PC-3 (cell line): ENCODE results near the gene TWNK. TPM values are rescaled to one million over a fixed set of nuclear protein-coding genes. Genes with fewer than 3 reads are reported as not detected.

ENCODE experiments used
- ATAC-seq: fragments of 200-7000 bp; cut with Tn5 transposase; 2 replicates; pipeline ENCODE4 v1.9.1; 2020; ENCODE audit warnings: mild to moderate bottlenecking, moderate library complexity
- BruUV-seq: library from RNA; stranded (reverse); fragments of 400-500 nt; replicated peaks from 2 replicates; lab custom pipeline; 2021; lab: Mats Ljungman, UMichigan
- CTCF ChIA-PET: fragments of 300-600 bp; sonication (Branson Sonifier 250); formaldehyde crosslinking; loops from one replicate; lab custom pipeline; 2022; ENCODE audit warnings: antibody characterized with exemption; lab: Charles Lee
- POLR2A ChIA-PET: fragments of 300-600 bp; sonication (Branson Sonifier 250); formaldehyde crosslinking; loops from one replicate; lab custom pipeline; 2022; ENCODE audit warnings: antibody characterized with exemption; ENCODE audit not compliant: unreplicated experiment; lab: Charles Lee
- DNase-seq: peaks from one replicate; pipeline ENCODE4 v3.0.0-alpha.2; 2015
- H2AFZ ChIP-seq: fragments of 300-600 bp; sonication (generic); 2 replicates; pipeline ENCODE4 v1.6.0; 2016; ENCODE audit warnings: antibody characterized with exemption, low read length
- H3F3A ChIP-seq: fragments of 300-600 bp; sonication (generic); one replicate; pipeline ENCODE4 v1.6.0; 2017; ENCODE audit warnings: antibody characterized with exemption, low read length, control low read depth, mild to moderate bottlenecking; ENCODE audit not compliant: unreplicated experiment
- H3K27ac ChIP-seq: fragments of 300-600 bp; sonication (generic); 2 replicates; pipeline ENCODE4 v1.5.1; 2016; ENCODE audit warnings: mild to moderate bottlenecking, low read length
- H3K27me3 ChIP-seq: fragments of 300-600 bp; sonication (generic); 2 replicates; pipeline ENCODE4 v1.6.1; 2016; ENCODE audit warnings: low read length, mixed read lengths
- H3K36me3 ChIP-seq: fragments of 300-600 bp; sonication (generic); 2 replicates; pipeline ENCODE4 v1.6.1; 2016; ENCODE audit warnings: low read depth, mixed run types, low read length, mixed read lengths
- H3K4me1 ChIP-seq: fragments of 300-600 bp; sonication (generic); 2 replicates; pipeline ENCODE4 v1.5.1; 2016; ENCODE audit warnings: low read length; ENCODE audit not compliant: insufficient read depth
- H3K4me2 ChIP-seq: fragments of 300-600 bp; sonication (generic); 2 replicates; pipeline ENCODE4 v1.6.0; 2016; ENCODE audit warnings: low read length
- H3K4me3 ChIP-seq: fragments of 300-600 bp; sonication (generic); 2 replicates; pipeline ENCODE4 v1.5.1; 2016; ENCODE audit warnings: mild to moderate bottlenecking, low read length, mixed read lengths
- H3K79me2 ChIP-seq: fragments of 300-600 bp; sonication (generic); 2 replicates; pipeline ENCODE4 v1.6.1; 2017; ENCODE audit warnings: low read length, mixed read lengths
- H3K9ac ChIP-seq: fragments of 300-600 bp; sonication (generic); 2 replicates; pipeline ENCODE4 v1.6.0; 2016; ENCODE audit warnings: mild to moderate bottlenecking, low read length
- H3K9me2 ChIP-seq: fragments of 300-600 bp; sonication (generic); replicated peaks from 2 replicates; pipeline ENCODE4 v1.6.1; 2016; ENCODE audit warnings: mixed run types, low read length, mixed read lengths
- H3K9me3 ChIP-seq: fragments of 300-600 bp; sonication (generic); 2 replicates; pipeline ENCODE4 v1.6.1; 2016; ENCODE audit warnings: low read length, mixed read lengths
- H4K20me1 ChIP-seq: fragments of 300-600 bp; sonication (generic); 2 replicates; pipeline ENCODE4 v1.6.1; 2016; ENCODE audit warnings: low read length, mixed read lengths
- EZH2 ChIP-seq: fragments of 300-600 bp; sonication (generic); IDR thresholded peaks from one replicate; pipeline ENCODE4 v1.6.1; 2017; ENCODE audit warnings: antibody characterized with exemption, mild to moderate bottlenecking, low read length; ENCODE audit not compliant: unreplicated experiment
- EZH2phosphoT487 ChIP-seq: fragments of 300-600 bp; sonication (generic); IDR thresholded peaks from 2 replicates; pipeline ENCODE4 v1.6.1; 2018; ENCODE audit warnings: mild to moderate bottlenecking, antibody characterized with exemption, low read length, borderline replicate concordance
- intact Hi-C: fragments of 100-400 bp; cut with micrococcal nuclease; formaldehyde crosslinking; loops from 2 replicates; pipeline ENCODE4 v1.9.0; 2023
- total RNA-seq: library from RNA; depleted of rRNA; stranded (reverse); fragments of >200 nt; gene quantifications from 2 replicates; pipeline ENCODE4 v1.2.3, GENCODE V29; 2014
- TF ChIP-seq, protein P1 (sequence below): fragments of 300-600 bp; sonication (generic); conservative IDR thresholded peaks from 2 replicates; pipeline ENCODE4 v1.5.1; 2017; ENCODE audit warnings: antibody characterized with exemption, low read depth, mild to moderate bottlenecking, low read length

Gene TWNK
- total RNA-seq, 1 experiment from 2014 or later, result 7.5 TPM

DNA sequence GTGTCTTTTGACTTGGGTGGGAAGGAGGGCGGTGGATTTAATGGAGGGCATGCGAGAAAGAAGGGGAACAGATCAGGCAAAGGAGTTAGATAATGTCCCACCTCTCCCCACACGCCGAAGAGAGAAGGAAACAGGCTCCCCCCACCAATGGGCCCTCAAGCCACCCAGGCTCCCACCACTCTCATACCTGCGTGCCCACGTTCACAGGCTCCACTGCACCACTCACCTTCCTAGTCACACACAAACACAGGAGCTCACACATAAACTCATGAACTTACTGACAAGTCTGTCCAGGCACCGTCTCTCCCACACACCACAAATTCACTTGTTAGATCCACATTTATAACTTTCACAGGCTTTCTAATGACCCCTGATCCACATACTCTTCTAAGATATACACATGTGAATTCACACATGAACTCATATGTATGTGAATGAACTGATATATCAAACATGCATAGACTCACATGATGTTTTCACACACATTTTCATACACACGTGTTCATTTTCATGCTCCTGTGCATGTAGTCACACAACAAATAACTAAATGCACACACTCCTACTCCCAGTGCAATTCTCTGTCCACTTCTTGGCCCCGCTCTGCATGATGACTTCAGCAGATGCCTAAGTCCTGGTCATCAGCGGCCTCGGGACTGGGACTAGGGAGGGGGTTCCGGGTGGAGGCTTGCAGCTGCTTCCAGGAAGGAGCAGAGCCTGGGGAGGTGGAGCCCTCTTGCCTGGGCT is 13.7 kb downstream of the TWNK start:
- TF ChIP-seq EZH2phosphoT487 (no peak), EZH2 (no peak)
- TF ChIP-seq, protein P1, sequence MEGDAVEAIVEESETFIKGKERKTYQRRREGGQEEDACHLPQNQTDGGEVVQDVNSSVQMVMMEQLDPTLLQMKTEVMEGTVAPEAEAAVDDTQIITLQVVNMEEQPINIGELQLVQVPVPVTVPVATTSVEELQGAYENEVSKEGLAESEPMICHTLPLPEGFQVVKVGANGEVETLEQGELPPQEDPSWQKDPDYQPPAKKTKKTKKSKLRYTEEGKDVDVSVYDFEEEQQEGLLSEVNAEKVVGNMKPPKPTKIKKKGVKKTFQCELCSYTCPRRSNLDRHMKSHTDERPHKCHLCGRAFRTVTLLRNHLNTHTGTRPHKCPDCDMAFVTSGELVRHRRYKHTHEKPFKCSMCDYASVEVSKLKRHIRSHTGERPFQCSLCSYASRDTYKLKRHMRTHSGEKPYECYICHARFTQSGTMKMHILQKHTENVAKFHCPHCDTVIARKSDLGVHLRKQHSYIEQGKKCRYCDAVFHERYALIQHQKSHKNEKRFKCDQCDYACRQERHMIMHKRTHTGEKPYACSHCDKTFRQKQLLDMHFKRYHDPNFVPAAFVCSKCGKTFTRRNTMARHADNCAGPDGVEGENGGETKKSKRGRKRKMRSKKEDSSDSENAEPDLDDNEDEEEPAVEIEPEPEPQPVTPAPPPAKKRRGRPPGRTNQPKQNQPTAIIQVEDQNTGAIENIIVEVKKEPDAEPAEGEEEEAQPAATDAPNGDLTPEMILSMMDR, result no peak
- peak; percentile 54 for DNase-seq
- peak overlapping the region; percentile 97 for H3K4me2 ChIP-seq
- no peaks in the 10 kb centered on the region for H3K36me3 ChIP-seq
- ATAC-seq, result peak; percentile 29
- peaks cover 40% of the 10 kb centered on the region for H3K79me2 ChIP-seq
- intact Hi-C loops, result no loop called here
- peak overlapping the region; percentile 83 for H3K4me3 ChIP-seq
- peaks cover 36% of the 10 kb centered on the region for H3K4me1 ChIP-seq
- H4K20me1 ChIP-seq, result no peaks in the 10 kb centered on the region
- no peak overlapping the region for H2AFZ ChIP-seq
- CTCF ChIA-PET, result interaction anchor here (0.5 to 0.6 kb wide), 2 partner anchors 14 to 40 kb away, joined by 3 to 16 read pairs; no protein-coding TSS in a partner anchor
- H3K27me3 ChIP-seq, result no peaks in the 10 kb centered on the region
- H3F3A ChIP-seq, result no peaks in the 10 kb centered on the region
- H3K9ac ChIP-seq, result peak overlapping the region; percentile 93
- peak overlapping the region; percentile 44 for H3K27ac ChIP-seq
- no peaks in the 10 kb centered on the region for H3K9me3 ChIP-seq
- H3K9me2 ChIP-seq, result no peaks in the 10 kb centered on the region
- POLR2A ChIA-PET, result no interaction called here
- BruUV-seq, result no TSS peak

- CTCF ChIA-PET, result interaction anchor here (0.5 to 0.6 kb wide), 2 partner anchors 13 to 39 kb away, joined by 3 to 16 read pairs; no protein-coding TSS in a partner anchor
Measured at GRCh38 chr10:101001659-101002035, 14.3 kb downstream of the TWNK start.

More at GRCh38 chr10:101001659-101002035, 14.3 kb downstream of the TWNK start:
- Histone ChIP-seq H3K9me2 (no peaks in the 10 kb centered on the region), H3K27me3 (no peaks in the 10 kb centered on the region), H3K9ac (no peak overlapping the region), H4K20me1 (no peaks in the 10 kb centered on the region), H3K4me2 (peak overlapping the region; percentile 97; the same call in 1 of the 2 replicates), H3K27ac (no peak overlapping the region), H3F3A (no peaks in the 10 kb centered on the region), H3K4me1 (peaks cover 32% of the 10 kb centered on the region), H3K4me3 (peak overlapping the region; percentile 83; the same call in 1 of the 2 replicates), H3K36me3 (no peaks in the 10 kb centered on the region), H3K9me3 (no peaks in the 10 kb centered on the region), H3K79me2 (peaks cover 40% of the 10 kb centered on the region), H2AFZ (no peak overlapping the region)
- ATAC-seq, result no peak
- intact Hi-C loops, result no loop called here
- no peak for TF ChIP-seq EZH2phosphoT487
- TF ChIP-seq, protein P1, result no peak
- TF ChIP-seq EZH2, result no peak
- no peak for DNase-seq
- POLR2A ChIA-PET, result no interaction called here
- no TSS peak for BruUV-seq
